Natural killer cell (primary cell): Measurements from ENCODE around the gene PTPRS. TPM values are rescaled to one million over a fixed set of nuclear protein-coding genes. Genes with fewer than 3 reads are reported as not detected.
"Not testable (repeated sequence)": the region's sequence is repeated elsewhere in the genome, so short reads cannot be mapped to it uniquely, and the experiment has no call there.

ENCODE experiments used
- ATAC-seq, 3 donors: fragments of 150-1000 bp in 2 of 3; fragments of 200-7000 bp in 1 of 3; cut with Tn5 transposase; 1 replicate in 1 of 3; 2 replicates in 2 of 3; pipeline ENCODE4 v1.10.0; 2021; ENCODE audit warnings: mild to moderate bottlenecking in 2 of 3, moderate library complexity in 2 of 3
- DNase-seq, 2 donors: peaks; one replicate each; pipeline versions ENCODE4 v3.0.0 to v3.0.0-alpha.2; 2013 to 2021; ENCODE audit warnings: mixed read lengths in 1 of 2
- H3K27ac ChIP-seq: one replicate; pipeline ENCODE4 v1.5.1; 2013; ENCODE audit warnings: mild to moderate bottlenecking, low read length
- H3K27me3 ChIP-seq: one replicate; pipeline ENCODE4 v1.6.1; 2013; ENCODE audit warnings: low read length; ENCODE audit not compliant: control insufficient read depth, insufficient read depth
- H3K36me3 ChIP-seq: one replicate; pipeline ENCODE4 v1.6.1; 2013; ENCODE audit warnings: low read length; ENCODE audit not compliant: control insufficient read depth, insufficient read depth
- H3K4me1 ChIP-seq: one replicate; pipeline ENCODE4 v1.6.1; 2013; ENCODE audit warnings: low read length; ENCODE audit not compliant: control insufficient read depth, insufficient read depth
- H3K4me3 ChIP-seq: one replicate; pipeline ENCODE4 v1.5.1; 2013; ENCODE audit warnings: low read length
- H3K9me3 ChIP-seq: one replicate; pipeline ENCODE4 v1.6.1; 2013; ENCODE audit warnings: low read length; ENCODE audit not compliant: control insufficient read depth, insufficient read depth
- H3K27ac Mint-ChIP-seq, 2 donors: one replicate each; pipeline ENCODE4 v1.8.0; 2022; ENCODE audit warnings: mild to moderate bottlenecking in 2 of 2, mixed read lengths in 2 of 2, moderate library complexity in 1 of 2
- H3K27me3 Mint-ChIP-seq, 2 donors: one replicate each; pipeline ENCODE4 v1.8.0; 2022; ENCODE audit warnings: low read depth in 2 of 2, mixed read lengths in 2 of 2
- H3K36me3 Mint-ChIP-seq: one replicate; pipeline ENCODE4 v1.8.0; 2022; ENCODE audit warnings: mixed read lengths
- H3K4me1 Mint-ChIP-seq, 2 donors: one replicate each; pipeline ENCODE4 v1.8.0; 2022; ENCODE audit warnings: mixed read lengths in 2 of 2
- H3K4me3 Mint-ChIP-seq: one replicate; pipeline ENCODE4 v1.8.0; 2022; ENCODE audit warnings: mild to moderate bottlenecking, moderate library complexity, mixed read lengths
- H3K9me3 Mint-ChIP-seq, 2 donors: one replicate each; pipeline ENCODE4 v1.8.0; 2022; ENCODE audit warnings: mixed read lengths in 2 of 2
- WGBS: methylation state at CpG from one replicate; pipeline ENCODE4 v1.1.7; 2013; ENCODE audit warnings: missing lambda C conversion rate; ENCODE audit not compliant: insufficient coverage; 5-methylcytosine and 5-hydroxymethylcytosine counted together
- intact Hi-C: fragments of 100-400 bp; cut with micrococcal nuclease; formaldehyde crosslinking; loops from one replicate; pipeline ENCODE4 v1.14.2; 2022
- total RNA-seq, 4 donors: library from RNA; stranded (reverse); fragments of 120-200 nt in 1 of 4; gene quantifications; one replicate each; pipeline versions ENCODE4 v1.2.3 to v1.2.4, GENCODE V29; 2013 to 2022
- TF ChIP-seq, protein P1 (sequence below): fragments of 200-600 bp; IDR thresholded peaks from one replicate; pipeline ENCODE4 v1.8.0; 2022; ENCODE audit warnings: antibody characterized with exemption

Gene PTPRS
- total RNA-seq, 3 donors from 2014 or later (not counting 1 experiment from before 2014, with no cell fraction given), result 0.47 to 0.73 (median 0.61) TPM

DNA sequence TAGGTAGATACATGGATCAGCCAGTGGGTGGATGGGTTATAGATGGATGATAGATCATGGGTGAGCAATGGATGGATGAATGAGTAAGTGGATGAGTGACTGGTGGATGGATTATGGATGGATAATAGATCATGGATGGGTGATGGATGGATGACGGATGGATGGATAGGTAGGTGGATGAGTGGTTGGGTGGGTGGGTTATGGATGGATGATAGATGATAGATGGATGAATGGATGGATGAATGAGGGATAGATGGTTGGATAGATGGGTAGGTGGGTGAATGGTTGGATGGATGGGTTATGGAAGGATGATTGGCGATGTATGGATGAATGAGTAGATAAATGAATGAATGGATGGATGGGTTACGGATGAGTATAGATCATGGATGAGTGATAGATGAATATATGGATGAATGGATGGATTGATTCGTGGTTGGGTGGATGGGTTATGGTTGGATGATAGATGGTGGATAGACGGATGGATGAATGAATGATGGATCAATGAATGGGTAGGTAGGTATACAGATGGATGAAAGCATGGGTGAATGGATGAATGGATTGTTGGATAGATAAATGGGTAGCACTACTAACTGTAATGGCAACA, 27.0 kb upstream of the PTPRS start:
- intact Hi-C loops, result no loop called here
- H3K27me3 ChIP-seq, result no peaks in the 10 kb centered on the region
- no peaks in the 10 kb centered on the region for H3K9me3 Mint-ChIP-seq
- no peak overlapping the region for H3K27ac Mint-ChIP-seq
- 86% methylated on average over 5 of the region's 5 CpGs for WGBS
- no peaks in the 10 kb centered on the region for H3K4me1 Mint-ChIP-seq
- ATAC-seq (no peak), DNase-seq (no peak)
- no peaks in the 10 kb centered on the region for H3K36me3 ChIP-seq
- no peak overlapping the region for H3K4me3 Mint-ChIP-seq
- TF ChIP-seq, protein P1, sequence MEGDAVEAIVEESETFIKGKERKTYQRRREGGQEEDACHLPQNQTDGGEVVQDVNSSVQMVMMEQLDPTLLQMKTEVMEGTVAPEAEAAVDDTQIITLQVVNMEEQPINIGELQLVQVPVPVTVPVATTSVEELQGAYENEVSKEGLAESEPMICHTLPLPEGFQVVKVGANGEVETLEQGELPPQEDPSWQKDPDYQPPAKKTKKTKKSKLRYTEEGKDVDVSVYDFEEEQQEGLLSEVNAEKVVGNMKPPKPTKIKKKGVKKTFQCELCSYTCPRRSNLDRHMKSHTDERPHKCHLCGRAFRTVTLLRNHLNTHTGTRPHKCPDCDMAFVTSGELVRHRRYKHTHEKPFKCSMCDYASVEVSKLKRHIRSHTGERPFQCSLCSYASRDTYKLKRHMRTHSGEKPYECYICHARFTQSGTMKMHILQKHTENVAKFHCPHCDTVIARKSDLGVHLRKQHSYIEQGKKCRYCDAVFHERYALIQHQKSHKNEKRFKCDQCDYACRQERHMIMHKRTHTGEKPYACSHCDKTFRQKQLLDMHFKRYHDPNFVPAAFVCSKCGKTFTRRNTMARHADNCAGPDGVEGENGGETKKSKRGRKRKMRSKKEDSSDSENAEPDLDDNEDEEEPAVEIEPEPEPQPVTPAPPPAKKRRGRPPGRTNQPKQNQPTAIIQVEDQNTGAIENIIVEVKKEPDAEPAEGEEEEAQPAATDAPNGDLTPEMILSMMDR, result no peak
- H3K27me3 Mint-ChIP-seq, result peaks cover 0 to 3% of the 10 kb centered on the region in 2 donors
- H3K27ac ChIP-seq, result no peak overlapping the region
- H3K9me3 ChIP-seq, result no peaks in the 10 kb centered on the region
- H3K4me1 ChIP-seq, result no peaks in the 10 kb centered on the region
- no peaks in the 10 kb centered on the region for H3K36me3 Mint-ChIP-seq
- H3K4me3 ChIP-seq, result no peak overlapping the region

DNA sequence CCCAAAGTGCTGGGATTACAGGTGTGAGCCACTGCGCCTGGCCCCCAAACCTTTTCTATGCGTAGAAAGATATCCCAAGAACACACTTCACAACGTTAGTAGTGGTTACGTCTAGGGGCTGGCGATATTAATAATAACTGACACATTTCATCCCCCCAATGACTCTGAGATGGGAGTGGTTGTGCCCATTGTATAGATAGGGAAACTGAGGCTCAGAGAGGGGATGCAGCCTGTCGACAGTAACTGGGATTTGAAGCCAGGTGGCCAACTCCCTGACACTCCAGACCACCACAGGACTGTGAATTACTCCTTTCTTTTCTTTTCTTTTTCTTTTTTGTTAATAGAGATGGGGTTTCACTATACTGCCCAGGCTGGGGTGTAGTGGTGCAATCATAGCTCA, 25.3 kb upstream of the PTPRS start:
- H3K9me3 Mint-ChIP-seq, result no peaks in the 10 kb centered on the region

DNA sequence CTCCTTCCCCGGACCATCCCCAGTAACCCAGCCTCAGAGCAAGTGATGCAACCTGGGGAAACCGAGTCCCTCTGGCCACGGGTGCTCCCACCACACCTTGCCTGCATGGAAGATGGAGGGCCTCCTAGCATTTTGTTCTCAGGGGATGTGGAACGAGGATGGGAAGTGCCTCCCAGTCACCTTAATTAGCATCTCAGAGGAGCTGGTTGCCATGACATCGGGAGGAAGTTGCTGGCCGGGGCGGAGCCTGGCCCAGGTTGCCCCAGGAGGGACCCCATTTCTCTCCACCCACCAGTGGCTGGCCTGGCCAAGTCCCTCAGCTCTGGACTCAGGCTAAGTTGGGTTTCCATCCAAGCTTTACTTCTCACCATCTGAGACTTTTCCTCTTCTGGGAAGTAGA, 24.1 kb upstream of the PTPRS start:
- no peaks in the 10 kb centered on the region for H3K27me3 ChIP-seq
- ATAC-seq, result no peak
- H3K27ac ChIP-seq, result no peak overlapping the region
- H3K36me3 ChIP-seq, result no peaks in the 10 kb centered on the region
- Mint-ChIP-seq H3K27me3 (peaks cover 0 to 3% of the 10 kb centered on the region in 2 donors), H3K36me3 (no peaks in the 10 kb centered on the region), H3K9me3 (no peaks in the 10 kb centered on the region), H3K27ac (no peak overlapping the region), H3K4me3 (no peak overlapping the region), H3K4me1 (no peaks in the 10 kb centered on the region)
- H3K4me3 ChIP-seq, result no peak overlapping the region
- TF ChIP-seq, protein P1, result no peak
- no peaks in the 10 kb centered on the region for H3K9me3 ChIP-seq
- no peak for DNase-seq
- intact Hi-C loops, result no loop called here
- WGBS, result 13% methylated on average over 5 of the region's 7 CpGs
- no peaks in the 10 kb centered on the region for H3K4me1 ChIP-seq

More for the DNA sequence above, 25.3 kb upstream of the PTPRS start:
- H3K27ac Mint-ChIP-seq, result no peak overlapping the region
- H3K36me3 Mint-ChIP-seq, result no peaks in the 10 kb centered on the region
- WGBS, result 94% methylated on average over 2 of the region's 6 CpGs
- no peaks in the 10 kb centered on the region for H3K27me3 ChIP-seq
- H3K27ac ChIP-seq, result no peak overlapping the region
- H3K9me3 ChIP-seq, result no peaks in the 10 kb centered on the region
- H3K4me3 Mint-ChIP-seq, result no peak overlapping the region
- peaks cover 0 to 3% of the 10 kb centered on the region in 2 donors for H3K27me3 Mint-ChIP-seq
- H3K4me1 Mint-ChIP-seq, result no peaks in the 10 kb centered on the region
- DNase-seq (no peak), ATAC-seq (no peak)
- H3K4me3 ChIP-seq, result no peak overlapping the region
- H3K4me1 ChIP-seq, result no peaks in the 10 kb centered on the region
- H3K36me3 ChIP-seq, result no peaks in the 10 kb centered on the region
- TF ChIP-seq, protein P1, result no peak
- intact Hi-C loops, result no loop called here

DNA sequence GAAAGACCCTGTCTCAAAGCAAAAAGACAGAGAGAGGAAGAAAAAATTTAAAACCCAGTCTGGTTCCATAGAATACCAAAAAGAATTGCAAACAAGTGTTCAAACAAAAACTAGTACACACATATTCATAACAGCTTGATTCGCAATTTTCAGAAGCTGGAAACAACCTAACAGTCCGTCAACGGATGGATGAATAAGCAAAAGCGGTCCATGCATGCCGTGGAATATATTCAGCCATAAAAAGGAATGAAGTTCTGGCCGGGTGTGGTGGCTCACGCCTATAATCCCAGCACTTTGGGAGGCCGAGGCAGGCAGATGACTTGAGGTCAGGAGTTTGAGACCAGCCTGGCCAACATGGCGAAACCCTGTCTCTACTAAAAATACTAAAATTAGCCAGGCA, 21.2 kb upstream of the PTPRS start:
- H3K36me3 ChIP-seq, H3K4me1 Mint-ChIP-seq, H3K4me3 Mint-ChIP-seq, H3K27me3 ChIP-seq, H3K27ac ChIP-seq, H3K4me3 ChIP-seq, H3K9me3 Mint-ChIP-seq, H3K27ac Mint-ChIP-seq, H3K9me3 ChIP-seq, DNase-seq, intact Hi-C loops, H3K36me3 Mint-ChIP-seq, H3K27me3 Mint-ChIP-seq, H3K4me1 ChIP-seq, ATAC-seq: not testable (repeated sequence)
- 90% methylated on average over 8 of the region's 9 CpGs for WGBS
